K562 (cell line): ENCODE results near the gene SLC8A2. TPM values are rescaled to one million over a fixed set of nuclear protein-coding genes. Genes with fewer than 3 reads are reported as not detected.

ENCODE experiments used
- BRD9 ChIP-seq: fragments of 450-650 bp; IDR thresholded peaks from 2 replicates; pipeline ENCODE4 v1.6.1; 2018; ENCODE audit warnings: low read depth; ENCODE audit not compliant: partially characterized antibody
- CREM ChIP-seq: IDR thresholded peaks from 2 replicates; pipeline ENCODE4 v1.6.1; 2014; ENCODE audit warnings: antibody characterized with exemption, low read depth
- E2F4 ChIP-seq: sonication (generic); formaldehyde crosslinking; IDR thresholded peaks from 2 replicates; pipeline ENCODE4 v1.8.0; 2022; ENCODE audit warnings: mild to moderate bottlenecking, low read depth, missing genetic modification reagents
- ERF ChIP-seq: fragments of 450-650 bp; formaldehyde crosslinking; IDR thresholded peaks from 2 replicates; pipeline ENCODE4 v1.4.0; 2020; ENCODE audit warnings: mild to moderate bottlenecking, mixed read lengths
- FOXK2 ChIP-seq, 2 experiments: fragments of 450-650 bp; IDR thresholded peaks in 1 of 2; conservative IDR thresholded peaks in 1 of 2; 2 replicates each; pipeline ENCODE4 v1.6.1; 2016; ENCODE audit warnings: low read depth in 2 of 2, mild to moderate bottlenecking in 1 of 2
- HEY1 ChIP-seq: fragments of 250-450 bp; sonication (Bioruptor Pico); IDR thresholded peaks from 2 replicates; pipeline ENCODE4 v1.5.0; 2020; ENCODE audit warnings: mild to moderate bottlenecking, moderate library complexity, borderline replicate concordance
- HIVEP1 ChIP-seq: fragments of 250-450 bp; sonication (Bioruptor Pico); IDR thresholded peaks from 2 replicates; pipeline ENCODE4 v1.4.0; 2020; ENCODE audit warnings: mild to moderate bottlenecking
- HLTF ChIP-seq: fragments of 450-650 bp; IDR thresholded peaks from 2 replicates; pipeline ENCODE4 v1.6.1; 2016
- LARP7 ChIP-seq: fragments of 450-650 bp; IDR thresholded peaks from 2 replicates; pipeline ENCODE4 v1.6.1; 2016
- NFATC3 ChIP-seq: fragments of 450-650 bp; IDR thresholded peaks from 2 replicates; pipeline ENCODE4 v1.6.1; 2017; ENCODE audit warnings: mild to moderate bottlenecking
- POLR2H ChIP-seq: IDR thresholded peaks from 2 replicates; pipeline ENCODE4 v1.6.1; 2016; ENCODE audit warnings: missing genetic modification characterization, low read depth, mild to moderate bottlenecking, control low read depth, missing compliant biosample characterization, moderate library complexity
- RBM15 ChIP-seq: fragments of 200-400 bp; formaldehyde crosslinking; IDR thresholded peaks from 2 replicates; pipeline ENCODE4 v1.6.1; 2018; ENCODE audit warnings: mild to moderate bottlenecking, low read length, moderate library complexity; ENCODE audit not compliant: insufficient read depth
- SIN3B ChIP-seq: fragments of 450-650 bp; IDR thresholded peaks from 2 replicates; pipeline ENCODE4 v1.6.1; 2017; ENCODE audit warnings: low read depth, mild to moderate bottlenecking, moderate library complexity
- SMAD2 ChIP-seq: fragments of 150-350 bp; IDR thresholded peaks from 2 replicates; pipeline ENCODE4 v1.6.1; 2014; ENCODE audit warnings: low read depth, mild to moderate bottlenecking, low read length
- STAG1 ChIP-seq: sonication (generic); formaldehyde crosslinking; IDR thresholded peaks from 2 replicates; pipeline ENCODE4 v1.5.0; 2020; ENCODE audit warnings: missing genetic modification reagents, borderline replicate concordance
- STAT5A ChIP-seq: IDR thresholded peaks from 2 replicates; pipeline ENCODE4 v1.6.1; 2012; ENCODE audit warnings: low read length, inconsistent platforms, borderline replicate concordance
- TCFL5 ChIP-seq: fragments of 250-450 bp; sonication (Bioruptor Pico); conservative IDR thresholded peaks from 2 replicates; pipeline ENCODE4 v1.6.1; 2021; ENCODE audit warnings: mild to moderate bottlenecking, moderate library complexity, matching md5 sums
- ZNF41 ChIP-seq: fragments of 250-450 bp; sonication (Bioruptor Pico); conservative IDR thresholded peaks from 2 replicates; pipeline ENCODE4 v1.4.0; 2020; ENCODE audit warnings: mild to moderate bottlenecking
- ZNF717 ChIP-seq: fragments of 250-450 bp; sonication (Bioruptor Pico); IDR thresholded peaks from 2 replicates; pipeline ENCODE4 v1.5.0; 2021
- ZNF830 ChIP-seq: fragments of 250-450 bp; sonication (Bioruptor Pico); IDR thresholded peaks from 2 replicates; pipeline ENCODE4 v1.5.0; 2021; ENCODE audit warnings: mild to moderate bottlenecking
- polyA plus RNA-seq, 8 experiments: library from polyadenylated mRNA; depleted of rRNA in 4 of 8; stranded (reverse) in 5 of 8; unstranded in 3 of 8; fragments of >200 nt; fragmentation: Nextera tagmentation in 2 of 8; fragmentation: Illumina TruSeq in 1 of 8; extraction: Ambion mirVana in 2 of 8; extraction: Trizol in 1 of 8; gene quantifications; 2 replicates each; pipeline versions ENCODE4 v1.2.1 to v1.2.3, GENCODE V29; 2011 to 2014; ENCODE audit warnings: inconsistent platforms in 1 of 8, missing spikeins in 1 of 8
- total RNA-seq, 7 experiments: library from RNA; depleted of rRNA in 6 of 7; stranded (reverse); fragments of >200 nt in 6 of 7; fragmentation: Illumina TruSeq in 2 of 7; extraction: Trizol in 2 of 7; gene quantifications; 2 replicates each; pipeline versions ENCODE4 v1.2.1 to v1.2.3, GENCODE V29; 2011 to 2021; ENCODE audit warnings: low replicate concordance in 1 of 7
- TF ChIP-seq, protein P1 (sequence below): IDR thresholded peaks from 3 replicates; pipeline ENCODE4 v1.6.1; 2011; ENCODE audit warnings: borderline replicate concordance, mild to moderate bottlenecking, moderate library complexity; ENCODE audit not compliant: insufficient read length; ENCODE audit errors: extremely low read depth
- TF ChIP-seq, protein P2 (sequence below): fragments of 450-650 bp; IDR thresholded peaks from 2 replicates; pipeline ENCODE4 v1.6.1; 2016; ENCODE audit warnings: borderline replicate concordance
- TF ChIP-seq, protein P3 (sequence below): sonication (generic); formaldehyde crosslinking; IDR thresholded peaks from 2 replicates; pipeline ENCODE4 v1.9.0; 2022; ENCODE audit warnings: mild to moderate bottlenecking, missing genetic modification reagents

Gene SLC8A2
- total and polyA plus RNA-seq, 9 of the 15 experiments (the other 6 are each of a cell fraction or from before 2014, with no cell fraction given): 0.07 to 0.66 (median 0.24) TPM; not detected in 3

DNA sequence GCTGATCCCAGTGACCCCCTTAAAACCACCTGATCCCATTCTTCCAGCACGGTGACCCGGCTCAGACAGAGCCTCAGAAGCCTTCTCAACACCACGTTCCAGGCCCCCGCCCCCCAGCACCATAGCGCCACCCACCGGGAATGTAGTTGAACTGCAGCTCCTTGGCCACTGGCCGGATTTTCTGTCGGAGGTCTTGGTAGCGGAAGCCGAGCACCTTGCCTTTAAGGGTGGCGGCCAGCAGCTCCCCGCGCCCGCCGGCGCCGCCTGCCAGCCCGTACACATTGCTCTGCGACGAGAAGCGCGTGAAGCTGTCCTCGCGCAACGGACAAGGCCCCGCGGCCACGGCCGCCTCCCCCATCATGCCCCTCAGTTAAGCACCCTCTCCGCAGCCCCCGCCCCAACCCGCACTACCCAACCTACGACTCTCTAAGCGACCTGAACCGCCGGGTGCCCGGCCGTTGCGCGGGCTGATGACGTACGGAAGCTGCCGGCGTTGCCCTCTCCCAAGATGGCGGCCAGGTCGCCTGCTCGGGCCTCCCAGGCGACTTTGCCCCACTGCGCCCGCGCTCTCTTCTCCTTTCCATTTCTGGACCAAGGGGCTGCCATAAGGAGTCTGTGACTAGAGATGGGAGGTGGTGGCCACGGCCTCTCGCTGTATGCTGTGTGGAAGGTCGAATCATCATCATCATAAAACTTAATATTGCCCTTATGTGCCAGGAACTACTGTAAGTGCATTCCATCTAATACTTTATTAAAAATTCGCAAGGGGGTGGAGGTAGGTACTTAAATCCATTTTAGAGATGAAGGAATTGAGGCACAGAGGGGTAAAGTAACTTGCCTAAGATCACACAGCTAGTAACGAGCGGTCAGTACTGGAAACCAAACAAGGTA, 12.4 kb upstream of the SLC8A2 start, which contains the start of gene KPTN (continued):
- TF ChIP-seq, protein P1, sequence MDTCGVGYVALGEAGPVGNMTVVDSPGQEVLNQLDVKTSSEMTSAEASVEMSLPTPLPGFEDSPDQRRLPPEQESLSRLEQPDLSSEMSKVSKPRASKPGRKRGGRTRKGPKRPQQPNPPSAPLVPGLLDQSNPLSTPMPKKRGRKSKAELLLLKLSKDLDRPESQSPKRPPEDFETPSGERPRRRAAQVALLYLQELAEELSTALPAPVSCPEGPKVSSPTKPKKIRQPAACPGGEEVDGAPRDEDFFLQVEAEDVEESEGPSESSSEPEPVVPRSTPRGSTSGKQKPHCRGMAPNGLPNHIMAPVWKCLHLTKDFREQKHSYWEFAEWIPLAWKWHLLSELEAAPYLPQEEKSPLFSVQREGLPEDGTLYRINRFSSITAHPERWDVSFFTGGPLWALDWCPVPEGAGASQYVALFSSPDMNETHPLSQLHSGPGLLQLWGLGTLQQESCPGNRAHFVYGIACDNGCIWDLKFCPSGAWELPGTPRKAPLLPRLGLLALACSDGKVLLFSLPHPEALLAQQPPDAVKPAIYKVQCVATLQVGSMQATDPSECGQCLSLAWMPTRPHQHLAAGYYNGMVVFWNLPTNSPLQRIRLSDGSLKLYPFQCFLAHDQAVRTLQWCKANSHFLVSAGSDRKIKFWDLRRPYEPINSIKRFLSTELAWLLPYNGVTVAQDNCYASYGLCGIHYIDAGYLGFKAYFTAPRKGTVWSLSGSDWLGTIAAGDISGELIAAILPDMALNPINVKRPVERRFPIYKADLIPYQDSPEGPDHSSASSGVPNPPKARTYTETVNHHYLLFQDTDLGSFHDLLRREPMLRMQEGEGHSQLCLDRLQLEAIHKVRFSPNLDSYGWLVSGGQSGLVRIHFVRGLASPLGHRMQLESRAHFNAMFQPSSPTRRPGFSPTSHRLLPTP: no peak
- TF ChIP-seq HIVEP1 (CRISPR knock-in tag) (no peak), ERF (CRISPR knock-in tag) (peak; percentile 77), BRD9 (peak; percentile 56), NFATC3 (no peak), TCFL5 (CRISPR knock-in tag) (no peak), STAT5A (no peak), E2F4 (CRISPR knock-in tag) (0 out of 2 replicates have a peak, but pooled peaks have one; percentile 6), STAG1 (CRISPR knock-in tag) (no peak), FOXK2 (conservative IDR thresholded peaks at IDR 0.05 in 1 of 2, IDR thresholded peaks at IDR 0.05 in 1 of 2; ENCODE audit: low read depth in 2 of 2) (no peak), LARP7 (no peak), CREM (peak; percentile 99), POLR2H (tag) (peak; percentile 65; the same call in 1 of the 2 replicates), SIN3B (peak; percentile 78), HEY1 (CRISPR knock-in tag) (no peak), ZNF41 (CRISPR knock-in tag) (no peak), HLTF (no peak), ZNF830 (CRISPR knock-in tag) (no peak), ZNF717 (no peak), SMAD2 (no peak), RBM15 (no peak)
- TF ChIP-seq, protein P2, sequence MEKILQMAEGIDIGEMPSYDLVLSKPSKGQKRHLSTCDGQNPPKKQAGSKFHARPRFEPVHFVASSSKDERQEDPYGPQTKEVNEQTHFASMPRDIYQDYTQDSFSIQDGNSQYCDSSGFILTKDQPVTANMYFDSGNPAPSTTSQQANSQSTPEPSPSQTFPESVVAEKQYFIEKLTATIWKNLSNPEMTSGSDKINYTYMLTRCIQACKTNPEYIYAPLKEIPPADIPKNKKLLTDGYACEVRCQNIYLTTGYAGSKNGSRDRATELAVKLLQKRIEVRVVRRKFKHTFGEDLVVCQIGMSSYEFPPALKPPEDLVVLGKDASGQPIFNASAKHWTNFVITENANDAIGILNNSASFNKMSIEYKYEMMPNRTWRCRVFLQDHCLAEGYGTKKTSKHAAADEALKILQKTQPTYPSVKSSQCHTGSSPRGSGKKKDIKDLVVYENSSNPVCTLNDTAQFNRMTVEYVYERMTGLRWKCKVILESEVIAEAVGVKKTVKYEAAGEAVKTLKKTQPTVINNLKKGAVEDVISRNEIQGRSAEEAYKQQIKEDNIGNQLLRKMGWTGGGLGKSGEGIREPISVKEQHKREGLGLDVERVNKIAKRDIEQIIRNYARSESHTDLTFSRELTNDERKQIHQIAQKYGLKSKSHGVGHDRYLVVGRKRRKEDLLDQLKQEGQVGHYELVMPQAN: peak; percentile 75; the same call in 1 of the 2 replicates
- TF ChIP-seq, protein P3, sequence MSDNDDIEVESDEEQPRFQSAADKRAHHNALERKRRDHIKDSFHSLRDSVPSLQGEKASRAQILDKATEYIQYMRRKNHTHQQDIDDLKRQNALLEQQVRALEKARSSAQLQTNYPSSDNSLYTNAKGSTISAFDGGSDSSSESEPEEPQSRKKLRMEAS (CRISPR knock-in tag): peak; percentile 71
